ENCODE data around the gene MYO7B. TPM values are rescaled to one million over a fixed set of nuclear protein-coding genes. Genes with fewer than 3 reads are reported as not detected.

Gene MYO7B
- total and polyA plus RNA-seq, 2 experiments from 2014 or later = 0.06 to 0.12 TPM

- Histone ChIP-seq H3K27me3 (no peaks in the 10 kb centered on the region), H3K4me1 (ENCODE audit: low read depth) (no peaks in the 10 kb centered on the region), H3K4me3 (no peak overlapping the region), H3K9me3 (ENCODE audit: low read depth) (no peaks in the 10 kb centered on the region), H3K27ac (no peak overlapping the region), H3K36me3 (no peaks in the 10 kb centered on the region)
- no peak for DNase-seq (ENCODE audit: low read depth in 1 of 2, low spot score in 1 of 2)
- TF ChIP-seq CTCF (IDR thresholded peaks at IDR 0.05; ENCODE audit: low read depth, low read length) = no peak
Observed at GRCh38 chr2:127609818-127610217, 74.3 kb downstream of the MYO7B start.

- DNase-seq (ENCODE audit: low read depth in 1 of 2, low spot score in 1 of 2) = no peak
- Histone ChIP-seq H3K9me3 (ENCODE audit: low read depth) (no peaks in the 10 kb centered on the region), H3K27ac (no peak overlapping the region), H3K27me3 (no peaks in the 10 kb centered on the region), H3K36me3 (no peaks in the 10 kb centered on the region), H3K4me3 (no peak overlapping the region), H3K4me1 (ENCODE audit: low read depth) (no peaks in the 10 kb centered on the region)
- no peak for TF ChIP-seq CTCF (IDR thresholded peaks at IDR 0.05; ENCODE audit: low read depth, low read length)
Observed at GRCh38 chr2:127610561-127610960, 75.1 kb downstream of the MYO7B start.

- no peaks in the 10 kb centered on the region for H3K27me3 ChIP-seq
- no peak for TF ChIP-seq CTCF (IDR thresholded peaks at IDR 0.05; ENCODE audit: low read depth, low read length)
- H3K4me3 ChIP-seq = no peak overlapping the region
- H3K36me3 ChIP-seq = no peaks in the 10 kb centered on the region
- no peaks in the 10 kb centered on the region for H3K9me3 ChIP-seq (ENCODE audit: low read depth)
- no peaks in the 10 kb centered on the region for H3K4me1 ChIP-seq (ENCODE audit: low read depth)
- H3K27ac ChIP-seq = no peak overlapping the region
- no peak for DNase-seq (ENCODE audit: low read depth in 1 of 2, low spot score in 1 of 2)
Observed at GRCh38 chr2:127611076-127611925, 75.8 kb downstream of the MYO7B start.

GRCh38 chr2:127612111-127612822 is 76.8 kb downstream of the MYO7B start:
- no peak for TF ChIP-seq CTCF (IDR thresholded peaks at IDR 0.05; ENCODE audit: low read depth, low read length)

GRCh38 chr2:127614246-127614645 is 78.8 kb downstream of the MYO7B start:
- Histone ChIP-seq H3K27me3 (no peaks in the 10 kb centered on the region), H3K36me3 (no peaks in the 10 kb centered on the region), H3K4me3 (no peak overlapping the region), H3K9me3 (ENCODE audit: low read depth) (no peaks in the 10 kb centered on the region), H3K4me1 (ENCODE audit: low read depth) (no peaks in the 10 kb centered on the region), H3K27ac (no peak overlapping the region)
- no peak for DNase-seq (ENCODE audit: low read depth in 1 of 2, low spot score in 1 of 2)
- TF ChIP-seq CTCF (IDR thresholded peaks at IDR 0.05; ENCODE audit: low read depth, low read length) = no peak

More at GRCh38 chr2:127612111-127612822, 76.8 kb downstream of the MYO7B start:
- Histone ChIP-seq H3K36me3 (no peaks in the 10 kb centered on the region), H3K27ac (no peak overlapping the region), H3K9me3 (ENCODE audit: low read depth) (no peaks in the 10 kb centered on the region), H3K4me1 (ENCODE audit: low read depth) (no peaks in the 10 kb centered on the region), H3K27me3 (no peaks in the 10 kb centered on the region), H3K4me3 (no peak overlapping the region)
- no peak for DNase-seq (ENCODE audit: low read depth in 1 of 2, low spot score in 1 of 2)
